ENCODE results near the gene TP53TG5. TPM values are rescaled to one million over a fixed set of nuclear protein-coding genes. Genes with fewer than 3 reads are reported as not detected.

The TP53TG5 gene
- total RNA-seq, 1 donor from 2014 or later, result not detected

DNA sequence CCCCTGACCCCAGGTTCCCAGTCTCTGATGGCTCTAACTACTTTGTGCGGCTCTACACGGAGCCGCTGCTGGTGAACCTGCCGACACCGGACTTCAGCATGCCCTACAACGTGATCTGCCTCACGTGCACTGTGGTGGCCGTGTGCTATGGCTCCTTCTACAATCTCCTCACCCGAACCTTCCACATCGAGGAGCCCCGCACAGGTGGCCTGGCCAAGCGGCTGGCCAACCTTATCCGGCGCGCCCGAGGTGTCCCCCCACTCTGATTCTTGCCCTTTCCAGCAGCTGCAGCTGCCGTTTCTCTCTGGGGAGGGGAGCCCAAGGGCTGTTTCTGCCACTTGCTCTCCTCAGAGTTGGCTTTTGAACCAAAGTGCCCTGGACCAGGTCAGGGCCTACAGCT is 47.4 kb upstream of the TP53TG5 start:
- Mint-ChIP-seq H3K4me3 (no peak overlapping the region), H3K4me1 (no peaks in the 10 kb centered on the region), H3K36me3 (peaks cover 11% of the 10 kb centered on the region), H3K27ac (no peak overlapping the region), H3K9me3 (no peaks in the 10 kb centered on the region), H3K27me3 (ENCODE audit: insufficient read depth, low read depth) (peaks cover 6% of the 10 kb centered on the region)
- Histone ChIP-seq H3K36me3 (no peaks in the 10 kb centered on the region), H3K9me3 (ENCODE audit: low read depth) (no peaks in the 10 kb centered on the region), H3F3A (ENCODE audit: low read depth) (no peaks in the 10 kb centered on the region), H3K27ac (no peak overlapping the region), H3K4me2 (no peak overlapping the region), H4K20me1 (ENCODE audit: low read depth) (no peaks in the 10 kb centered on the region), H3K27me3 (no peaks in the 10 kb centered on the region), H3K4me1 (no peaks in the 10 kb centered on the region), H3K79me2 (ENCODE audit: low read depth) (no peaks in the 10 kb centered on the region), H3K9ac (no peak overlapping the region), H3K4me3 (no peak overlapping the region), H2AFZ (replicated peaks) (no peak overlapping the region)
- TF ChIP-seq EZH2 (IDR thresholded peaks at IDR 0.05), result no peak
- no peak for DNase-seq (ENCODE audit: low spot score)

GRCh38 chr20:45423700-45424099 is 45.6 kb upstream of the TP53TG5 start:
- Mint-ChIP-seq H3K36me3 (peaks cover 16% of the 10 kb centered on the region), H3K4me1 (no peaks in the 10 kb centered on the region), H3K4me3 (no peak overlapping the region), H3K27ac (no peak overlapping the region), H3K27me3 (ENCODE audit: insufficient read depth, low read depth) (peaks cover 6% of the 10 kb centered on the region), H3K9me3 (no peaks in the 10 kb centered on the region)
- Histone ChIP-seq H3K9ac (no peak overlapping the region), H3K4me3 (no peak overlapping the region), H3K4me1 (no peaks in the 10 kb centered on the region), H3F3A (ENCODE audit: low read depth) (no peaks in the 10 kb centered on the region), H3K27me3 (no peaks in the 10 kb centered on the region), H3K9me3 (ENCODE audit: low read depth) (no peaks in the 10 kb centered on the region), H3K27ac (no peak overlapping the region), H3K79me2 (ENCODE audit: low read depth) (no peaks in the 10 kb centered on the region), H3K36me3 (no peaks in the 10 kb centered on the region), H3K4me2 (no peak overlapping the region), H2AFZ (replicated peaks) (no peak overlapping the region), H4K20me1 (ENCODE audit: low read depth) (no peaks in the 10 kb centered on the region)
- no peak for TF ChIP-seq EZH2 (IDR thresholded peaks at IDR 0.05)
- TF ChIP-seq CTCF (IDR thresholded peaks at IDR 0.05), result no peak
- TF ChIP-seq EZH2phosphoT487 (IDR thresholded peaks at IDR 0.05), result no peak
- no peak for DNase-seq (ENCODE audit: low spot score)

DNA sequence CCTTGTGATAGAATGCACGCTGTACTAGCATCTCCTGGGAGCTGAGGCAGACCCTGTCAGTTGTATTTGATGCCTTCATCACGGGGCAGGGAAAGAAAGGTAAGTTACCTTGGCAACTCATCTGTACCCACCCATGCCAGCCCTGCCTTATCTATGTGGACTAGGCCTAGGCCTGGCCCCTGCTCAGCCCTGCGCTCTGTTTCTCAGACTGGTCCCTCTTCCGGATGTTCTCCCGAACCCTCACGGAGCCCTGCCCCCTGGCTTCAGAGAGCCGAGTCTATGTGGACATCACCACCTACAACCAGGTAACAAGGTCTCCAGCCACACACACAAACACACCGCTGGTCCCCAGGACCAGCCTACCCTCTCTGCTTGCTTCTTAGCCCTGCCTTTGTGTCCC is 42.0 kb upstream of the TP53TG5 start:
- no peaks in the 10 kb centered on the region for H3K36me3 ChIP-seq

More for the DNA sequence above, 42.0 kb upstream of the TP53TG5 start:
- peaks cover 8% of the 10 kb centered on the region for H3K4me1 ChIP-seq
- no peak for DNase-seq (ENCODE audit: low spot score)
- H3K4me3 Mint-ChIP-seq, result peak overlapping the region; percentile 58
- H3K4me2 ChIP-seq, result no peak overlapping the region
- no peak overlapping the region for H3K9ac ChIP-seq
- peaks cover 23% of the 10 kb centered on the region for H3K79me2 ChIP-seq (ENCODE audit: low read depth)
- H3K27me3 Mint-ChIP-seq (ENCODE audit: insufficient read depth, low read depth), result peaks cover 4% of the 10 kb centered on the region
- no peaks in the 10 kb centered on the region for H4K20me1 ChIP-seq (ENCODE audit: low read depth)
- H3K27ac Mint-ChIP-seq, result no peak overlapping the region
- H3K4me3 ChIP-seq, result no peak overlapping the region
- H3F3A ChIP-seq (ENCODE audit: low read depth), result no peaks in the 10 kb centered on the region
- H3K9me3 ChIP-seq (ENCODE audit: low read depth), result no peaks in the 10 kb centered on the region
- no peaks in the 10 kb centered on the region for H3K9me3 Mint-ChIP-seq
- no peak overlapping the region for H2AFZ ChIP-seq (replicated peaks)
- H3K27me3 ChIP-seq, result no peaks in the 10 kb centered on the region
- H3K27ac ChIP-seq, result no peak overlapping the region
- peaks cover 14% of the 10 kb centered on the region for H3K36me3 Mint-ChIP-seq
- peaks cover 12% of the 10 kb centered on the region for H3K4me1 Mint-ChIP-seq
- TF ChIP-seq CTCF (IDR thresholded peaks at IDR 0.05) (no peak), EZH2 (IDR thresholded peaks at IDR 0.05) (no peak)
